ENCODE measurements around the gene MAP7D2.
"Not testable (repeated sequence)": the region's sequence is repeated elsewhere in the genome, so short reads cannot be mapped to it uniquely, and the experiment has no call there.

Gene MAP7D2

GRCh38 chrX:20116577-20117240 is at the start of gene MAP7D2:
MAP7D2 (minus strand) TSS chrX:20116907; CDS start chrX:20116879, 28 bp downstream.
- no peak for DNase-seq

GRCh38 chrX:20162516-20162915 is 45.8 kb upstream of the MAP7D2 start:
- not testable (repeated sequence) for DNase-seq

- DNase-seq, result no peak
Measured at GRCh38 chrX:20159797-20160385, 43.2 kb upstream of the MAP7D2 start.

DNA sequence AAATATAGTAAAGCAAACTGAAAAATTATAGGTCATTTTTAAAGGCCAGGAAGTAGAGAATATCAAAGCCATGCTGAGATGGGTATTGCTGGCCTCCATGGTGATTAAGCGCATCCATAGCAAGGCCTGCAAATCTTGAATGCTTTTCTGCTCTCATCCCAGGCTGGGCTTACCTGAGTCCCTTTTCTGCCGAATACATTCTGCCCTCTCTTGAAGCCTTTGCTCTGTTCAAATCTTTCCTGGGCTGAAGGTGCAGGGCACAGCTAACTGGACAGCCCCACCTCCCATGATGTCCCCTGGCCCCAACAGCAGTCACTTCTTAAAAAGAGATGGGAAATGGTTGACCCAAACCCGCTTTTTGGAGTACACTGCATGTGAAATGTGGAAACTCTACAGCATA is 35.0 kb upstream of the MAP7D2 start:
- DNase-seq, result no peak

DNA sequence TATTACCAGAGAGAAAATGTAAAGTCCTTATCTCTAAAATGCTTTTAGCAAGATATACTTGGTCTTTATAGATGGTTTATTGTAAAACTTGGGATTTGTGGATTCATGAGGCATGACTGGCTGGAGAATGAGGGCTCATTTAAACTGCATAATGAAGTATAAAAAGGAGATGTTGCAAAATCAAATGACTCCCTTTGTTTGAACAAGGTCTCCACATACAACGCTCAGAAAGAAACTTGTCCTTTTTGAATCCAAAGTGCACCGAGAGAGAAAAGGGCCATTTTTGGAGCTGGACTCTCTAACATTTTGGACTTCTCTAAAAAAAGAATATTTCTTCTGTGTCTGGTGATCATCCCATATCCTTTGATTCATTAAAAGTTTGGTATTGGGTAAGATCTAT is 32.6 kb upstream of the MAP7D2 start:
- no peak for DNase-seq

- DNase-seq, result no peak
Measured at GRCh38 chrX:20147561-20147960, 30.9 kb upstream of the MAP7D2 start.

DNA sequence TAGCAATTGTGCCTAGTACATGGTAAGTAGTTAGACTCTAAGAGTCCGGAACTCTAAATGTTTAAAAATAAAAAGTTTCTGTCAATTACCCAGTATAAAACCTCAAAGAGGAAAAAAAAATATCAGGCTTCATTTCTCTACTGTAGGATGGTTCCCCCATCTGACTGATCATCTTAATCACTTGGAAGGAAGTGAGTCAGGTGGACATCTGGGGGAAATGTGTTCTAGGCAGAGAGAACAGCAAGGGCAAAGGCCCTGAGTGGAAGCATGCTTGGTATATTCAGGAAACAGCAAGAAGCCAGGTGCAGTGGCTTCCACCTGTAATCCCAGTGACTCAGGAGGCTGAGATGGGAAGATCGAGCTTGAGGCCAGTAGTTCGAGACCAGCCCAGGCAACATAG is 27.8 kb upstream of the MAP7D2 start:
- DNase-seq, result no peak

- DNase-seq, result no peak
Measured at GRCh38 chrX:20143561-20143960, 26.9 kb upstream of the MAP7D2 start.

DNA sequence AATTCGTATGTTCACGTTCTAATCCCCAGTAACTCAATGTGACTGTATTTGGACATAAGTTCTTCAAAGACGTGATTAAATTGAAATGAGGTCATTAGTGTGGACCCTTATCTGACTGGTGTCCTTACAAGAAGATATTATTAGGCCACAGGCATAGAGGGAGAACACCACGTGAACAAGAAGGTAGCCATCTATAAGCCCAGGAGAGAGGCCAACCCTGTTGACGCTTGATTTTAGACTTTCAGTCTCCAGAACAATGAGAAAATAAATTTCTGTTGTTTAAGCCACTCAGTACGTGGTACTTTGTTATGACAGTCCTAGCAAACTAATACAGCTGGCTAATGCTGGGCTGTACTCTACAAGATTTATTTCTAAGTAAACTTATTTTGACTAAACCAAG is 26.4 kb upstream of the MAP7D2 start:
- no peak for DNase-seq

GRCh38 chrX:20141281-20142220 is 24.8 kb upstream of the MAP7D2 start, which contains the start of gene EIF1AX:
EIF1AX (minus strand) TSS chrX:20141838; CDS start chrX:20141640, 198 bp downstream.
- peak; percentile 93 to 95 for DNase-seq

- DNase-seq, result no peak
Measured at GRCh38 chrX:20140420-20140819, 23.7 kb upstream of the MAP7D2 start.

GRCh38 chrX:20139966-20140365 is 23.3 kb upstream of the MAP7D2 start:
- no peak for DNase-seq

- DNase-seq, result no peak
Measured at GRCh38 chrX:20135944-20136343, 19.2 kb upstream of the MAP7D2 start.

GRCh38 chrX:20132666-20133065 is 16.0 kb upstream of the MAP7D2 start:
- no peak for DNase-seq

DNA sequence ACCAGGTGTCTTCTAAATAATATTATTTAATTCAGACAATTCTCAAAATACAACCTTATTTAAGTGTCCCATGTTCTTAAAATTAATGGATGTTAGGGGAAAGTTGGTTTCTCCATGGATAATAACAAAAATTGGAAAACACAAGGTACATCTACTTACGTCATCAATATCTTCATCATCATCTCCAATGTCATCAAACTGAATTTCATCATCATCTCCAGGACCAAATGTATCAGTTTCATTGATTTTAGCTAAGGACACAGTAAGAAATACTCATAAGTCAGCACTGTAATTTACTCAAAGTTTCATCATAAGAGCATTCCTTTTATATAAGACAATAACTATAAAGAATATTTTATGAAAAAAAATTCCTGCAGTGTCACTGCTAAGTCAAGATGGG is 13.7 kb upstream of the MAP7D2 start:
- DNase-seq, result no peak

GRCh38 chrX:20129547-20129946 is 12.8 kb upstream of the MAP7D2 start:
- DNase-seq, result no peak

GRCh38 chrX:20128670-20129069 is 12.0 kb upstream of the MAP7D2 start:
- DNase-seq, result no peak

DNA sequence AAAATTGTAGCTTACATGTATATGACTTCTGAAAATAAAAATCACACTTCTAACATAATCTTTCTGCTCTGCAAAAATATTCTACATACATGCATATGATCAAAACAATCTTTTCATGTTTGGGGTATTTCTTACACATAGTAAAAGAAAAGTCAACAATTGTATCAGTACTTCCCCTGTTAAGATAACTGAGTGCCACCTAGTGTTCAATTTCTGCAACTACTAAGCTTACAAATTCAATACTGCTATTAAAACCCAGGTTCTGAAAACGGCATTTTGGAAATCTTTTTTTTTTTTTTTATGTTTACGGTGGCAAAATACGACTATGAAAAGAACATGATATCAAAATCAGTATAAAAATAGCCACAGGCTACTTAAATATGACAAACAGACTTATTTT is 10.7 kb upstream of the MAP7D2 start:
- DNase-seq, result not testable (repeated sequence)

- DNase-seq, result not testable (repeated sequence)
Measured at GRCh38 chrX:20126833-20127232, 10.1 kb upstream of the MAP7D2 start.

GRCh38 chrX:20124964-20125363 is 8.3 kb upstream of the MAP7D2 start:
- no peak for DNase-seq

GRCh38 chrX:20118065-20118824 is 1.5 kb upstream of the MAP7D2 start:
- DNase-seq, result no peak

GRCh38 chrX:20116087-20116576 is 575 bp downstream of the MAP7D2 start:
- DNase-seq, result no peak
